Measurements from ENCODE around the gene HAP1.

Gene HAP1

GRCh38 chr17:41688641-41689496 lies 45.6 kb downstream of the HAP1 start, which contains the start of gene EIF1 (continued):
- TF ChIP-seq ZSCAN16 (tag by site-specific recombination; IDR thresholded peaks at IDR 0.05) (no peak), ZNF596 (tag by site-specific recombination; IDR thresholded peaks at IDR 0.05) (0 out of 2 replicates have a peak, but pooled peaks have one; percentile 62), ZNF544 (tag by site-specific recombination; IDR thresholded peaks at IDR 0.05) (no peak), ZNF19 (tag by site-specific recombination; IDR thresholded peaks at IDR 0.05; ENCODE audit: low read depth) (no peak), ZNF621 (tag by site-specific recombination; IDR thresholded peaks at IDR 0.05) (no peak; the same call in 1 of the 2 replicates), ZBTB20 (tag by site-specific recombination; IDR thresholded peaks at IDR 0.05) (peak; percentile 69), ZNF768 (tag by site-specific recombination; IDR thresholded peaks at IDR 0.05) (no peak), CTCF (tag by site-specific recombination; IDR thresholded peaks at IDR 0.05) (0 out of 2 replicates have a peak, but pooled peaks have one; percentile 17)

- peak overlapping the region; percentile 53 for H3K27ac ChIP-seq (ENCODE audit: extremely low read depth, low read depth, low read length)
- no peaks in the 10 kb centered on the region for H3K4me1 ChIP-seq (ENCODE audit: control insufficient read depth, insufficient read depth, low read length)
- POLR2A ChIA-PET: interaction anchor here (0.5 to 5.0 kb wide), 95 partner anchors 8 to 1773 kb away, joined by 3 to 104 read pairs (median 4); partner anchors contain the start of genes ACLY, CNP, DNAJC7 and FKBP10
- H3K4me3 ChIP-seq (ENCODE audit: low read depth, low read length): peak overlapping the region; percentile 53
- CTCF ChIA-PET: interaction anchor here (0.6 to 1.5 kb wide), 8 partner anchors 9 to 114 kb away, joined by 3 to 11 read pairs (median 4); no protein-coding TSS in a partner anchor
- peaks cover 21 to 37% of the 10 kb centered on the region in 2 experiments for H3K36me3 ChIP-seq (ENCODE audit: control insufficient read depth in 2 of 2, insufficient read depth in 1 of 2, low read length in 2 of 2)
- H3K9me3 ChIP-seq (ENCODE audit: control insufficient read depth, insufficient read depth, low read depth, low read length): no peaks in the 10 kb centered on the region
- TF ChIP-seq ZNF664 (tag by site-specific recombination; IDR thresholded peaks at IDR 0.05) (peak; percentile 75), SP2 (tag by site-specific recombination; IDR thresholded peaks at IDR 0.05) (no peak), ZNF560 (tag by site-specific recombination; IDR thresholded peaks at IDR 0.05; ENCODE audit: borderline replicate concordance) (no peak), ZNF184 (tag by site-specific recombination; IDR thresholded peaks at IDR 0.05) (peak; percentile 64; the same call in 1 of the 2 replicates), KLF17 (tag by site-specific recombination; IDR thresholded peaks at IDR 0.05) (peak; percentile 52; the same call in 1 of the 2 replicates), ZNF660 (tag by site-specific recombination; IDR thresholded peaks at IDR 0.05) (0 out of 2 replicates have a peak, but pooled peaks have one; percentile 68), SP7 (tag by site-specific recombination; IDR thresholded peaks at IDR 0.05) (peak; percentile 39), ZNF555 (tag by site-specific recombination; conservative IDR thresholded peaks at IDR 0.05) (no peak), ZFP37 (tag by site-specific recombination; IDR thresholded peaks at IDR 0.05) (0 out of 2 replicates have a peak, but pooled peaks have one; percentile 72), ZNF501 (tag by site-specific recombination; IDR thresholded peaks at IDR 0.05) (peak; percentile 57; the same call in 1 of the 2 replicates), MZF1 (tag by site-specific recombination; IDR thresholded peaks at IDR 0.05; ENCODE audit: borderline replicate concordance) (0 out of 2 replicates have a peak, but pooled peaks have one; percentile 55), TCF7L2 (IDR thresholded peaks at IDR 0.05; ENCODE audit: borderline replicate concordance, low read depth, low read length) (0 out of 2 replicates have a peak, but pooled peaks have one; percentile 80)
- TF ChIP-seq, protein P1, sequence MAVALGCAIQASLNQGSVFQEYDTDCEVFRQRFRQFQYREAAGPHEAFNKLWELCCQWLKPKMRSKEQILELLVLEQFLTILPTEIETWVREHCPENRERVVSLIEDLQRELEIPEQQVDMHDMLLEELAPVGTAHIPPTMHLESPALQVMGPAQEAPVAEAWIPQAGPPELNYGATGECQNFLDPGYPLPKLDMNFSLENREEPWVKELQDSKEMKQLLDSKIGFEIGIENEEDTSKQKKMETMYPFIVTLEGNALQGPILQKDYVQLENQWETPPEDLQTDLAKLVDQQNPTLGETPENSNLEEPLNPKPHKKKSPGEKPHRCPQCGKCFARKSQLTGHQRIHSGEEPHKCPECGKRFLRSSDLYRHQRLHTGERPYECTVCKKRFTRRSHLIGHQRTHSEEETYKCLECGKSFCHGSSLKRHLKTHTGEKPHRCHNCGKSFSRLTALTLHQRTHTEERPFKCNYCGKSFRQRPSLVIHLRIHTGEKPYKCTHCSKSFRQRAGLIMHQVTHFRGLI (tag by site-specific recombination; IDR thresholded peaks at IDR 0.05): peak; percentile 28; the same call in 1 of the 2 replicates
- TF ChIP-seq, protein P2, sequence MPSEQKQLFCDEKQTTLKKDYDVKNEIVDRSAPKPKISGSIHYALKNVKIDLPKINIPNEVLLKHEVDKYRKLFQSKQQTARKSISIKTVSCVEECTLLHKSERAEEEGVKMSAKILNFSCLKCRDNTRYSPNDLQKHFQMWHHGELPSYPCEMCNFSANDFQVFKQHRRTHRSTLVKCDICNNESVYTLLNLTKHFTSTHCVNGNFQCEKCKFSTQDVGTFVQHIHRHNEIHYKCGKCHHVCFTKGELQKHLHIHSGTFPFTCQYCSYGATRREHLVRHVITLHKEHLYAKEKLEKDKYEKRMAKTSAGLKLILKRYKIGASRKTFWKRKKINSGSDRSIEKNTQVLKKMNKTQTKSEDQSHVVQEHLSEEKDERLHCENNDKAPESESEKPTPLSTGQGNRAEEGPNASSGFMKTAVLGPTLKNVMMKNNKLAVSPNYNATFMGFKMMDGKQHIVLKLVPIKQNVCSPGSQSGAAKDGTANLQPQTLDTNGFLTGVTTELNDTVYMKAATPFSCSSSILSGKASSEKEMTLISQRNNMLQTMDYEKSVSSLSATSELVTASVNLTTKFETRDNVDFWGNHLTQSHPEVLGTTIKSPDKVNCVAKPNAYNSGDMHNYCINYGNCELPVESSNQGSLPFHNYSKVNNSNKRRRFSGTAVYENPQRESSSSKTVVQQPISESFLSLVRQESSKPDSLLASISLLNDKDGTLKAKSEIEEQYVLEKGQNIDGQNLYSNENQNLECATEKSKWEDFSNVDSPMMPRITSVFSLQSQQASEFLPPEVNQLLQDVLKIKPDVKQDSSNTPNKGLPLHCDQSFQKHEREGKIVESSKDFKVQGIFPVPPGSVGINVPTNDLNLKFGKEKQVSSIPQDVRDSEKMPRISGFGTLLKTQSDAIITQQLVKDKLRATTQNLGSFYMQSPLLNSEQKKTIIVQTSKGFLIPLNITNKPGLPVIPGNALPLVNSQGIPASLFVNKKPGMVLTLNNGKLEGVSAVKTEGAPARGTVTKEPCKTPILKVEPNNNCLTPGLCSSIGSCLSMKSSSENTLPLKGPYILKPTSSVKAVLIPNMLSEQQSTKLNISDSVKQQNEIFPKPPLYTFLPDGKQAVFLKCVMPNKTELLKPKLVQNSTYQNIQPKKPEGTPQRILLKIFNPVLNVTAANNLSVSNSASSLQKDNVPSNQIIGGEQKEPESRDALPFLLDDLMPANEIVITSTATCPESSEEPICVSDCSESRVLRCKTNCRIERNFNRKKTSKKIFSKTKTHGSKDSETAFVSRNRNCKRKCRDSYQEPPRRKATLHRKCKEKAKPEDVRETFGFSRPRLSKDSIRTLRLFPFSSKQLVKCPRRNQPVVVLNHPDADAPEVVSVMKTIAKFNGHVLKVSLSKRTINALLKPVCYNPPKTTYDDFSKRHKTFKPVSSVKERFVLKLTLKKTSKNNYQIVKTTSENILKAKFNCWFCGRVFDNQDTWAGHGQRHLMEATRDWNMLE (tag by site-specific recombination; conservative IDR thresholded peaks at IDR 0.05; ENCODE audit: low read depth): peak; percentile 43; the same call in 1 of the 2 replicates
Measured at GRCh38 chr17:41687828-41688640, 46.4 kb downstream of the HAP1 start.

All from HEK293 (cell line).